ENCODE results near the gene MYZAP.
A peak's percentile ranks its signal among the peaks of the same experiment; 100 is the strongest.

Gene MYZAP

GRCh38 chr15:57654153-57654852 lies 62.6 kb downstream of the MYZAP start:
- Histone ChIP-seq H2BK15ac (ENCODE audit: low read depth, poor library complexity, severe bottlenecking) (no peak overlapping the region), H3K4ac (ENCODE audit: low read depth in 1 of 2, low read length in 2 of 2) (no peak overlapping the region), H2BK12ac (ENCODE audit: low read length in 2 of 2) (no peak overlapping the region), H2BK5ac (ENCODE audit: low read depth, low read length, poor library complexity, severe bottlenecking) (no peak overlapping the region), H4K91ac (ENCODE audit: low read length) (no peak overlapping the region), H2BK120ac (ENCODE audit: low read depth, low read length) (no peak overlapping the region), H4K8ac (ENCODE audit: low read length) (no peak overlapping the region), H3K23ac (ENCODE audit: low read length in 2 of 2) (no peak overlapping the region), H3K36me3 (ENCODE audit: control insufficient read depth in 1 of 2, insufficient read depth in 2 of 2, low read depth in 1 of 2, low read length in 2 of 2) (no peaks in the 10 kb centered on the region), H3K27me3 (ENCODE audit: control insufficient read depth in 1 of 2, insufficient read depth in 1 of 2, low read length in 2 of 2) (no peaks in the 10 kb centered on the region), H3K4me3 (ENCODE audit: insufficient read depth in 1 of 2, low read depth in 1 of 2, low read length in 2 of 2) (no peak overlapping the region), H3K4me1 (ENCODE audit: control insufficient read depth, insufficient read depth, low read depth, low read length) (peaks cover 6% of the 10 kb centered on the region), H3K27ac (ENCODE audit: low read length, poor library complexity, severe bottlenecking) (peak overlapping the region; percentile 56), H3K18ac (ENCODE audit: low read depth in 1 of 2, low read length in 2 of 2) (no peak overlapping the region), H2AFZ (ENCODE audit: low read depth, low read length) (no peak overlapping the region), H2AK5ac (ENCODE audit: low read length, severe bottlenecking) (peak overlapping the region; percentile 35), H3K9me3 (ENCODE audit: control insufficient read depth, low read length) (no peaks in the 10 kb centered on the region), H3K79me1 (replicated peaks; ENCODE audit: low read length, poor library complexity, severe bottlenecking) (no peaks in the 10 kb centered on the region), H3K4me2 (ENCODE audit: low read length, poor library complexity, severe bottlenecking) (no peak overlapping the region), H3K9ac (ENCODE audit: low read length) (peak overlapping the region; percentile 63), H3K14ac (ENCODE audit: low read length in 2 of 2) (no peak overlapping the region)
- 89% methylated on average over 4 of the region's 6 CpGs for WGBS
- DNase-seq: no peak

GRCh38 chr15:57655053-57655452 lies 63.3 kb downstream of the MYZAP start:
- Histone ChIP-seq H2AK5ac (ENCODE audit: low read length, severe bottlenecking) (peak overlapping the region; percentile 99), H4K8ac (ENCODE audit: low read length) (no peak overlapping the region), H3K9ac (ENCODE audit: low read length) (peak overlapping the region; percentile 63), H3K4me2 (ENCODE audit: low read length, poor library complexity, severe bottlenecking) (no peak overlapping the region), H2BK12ac (ENCODE audit: low read length in 2 of 2) (no peak overlapping the region), H3K27ac (ENCODE audit: low read length, poor library complexity, severe bottlenecking) (peak overlapping the region; percentile 38), H3K36me3 (ENCODE audit: control insufficient read depth in 1 of 2, insufficient read depth in 2 of 2, low read depth in 1 of 2, low read length in 2 of 2) (no peaks in the 10 kb centered on the region), H3K4me3 (ENCODE audit: insufficient read depth in 1 of 2, low read depth in 1 of 2, low read length in 2 of 2) (no peak overlapping the region), H3K18ac (ENCODE audit: low read depth in 1 of 2, low read length in 2 of 2) (no peak overlapping the region), H3K27me3 (ENCODE audit: control insufficient read depth in 1 of 2, insufficient read depth in 1 of 2, low read length in 2 of 2) (no peaks in the 10 kb centered on the region), H3K79me1 (replicated peaks; ENCODE audit: low read length, poor library complexity, severe bottlenecking) (no peaks in the 10 kb centered on the region), H3K14ac (ENCODE audit: low read length in 2 of 2) (peak overlapping the region in 1 of 2 experiments; percentile 32), H3K9me3 (ENCODE audit: control insufficient read depth, low read length) (no peaks in the 10 kb centered on the region), H3K4ac (ENCODE audit: low read depth in 1 of 2, low read length in 2 of 2) (no peak overlapping the region), H3K23ac (ENCODE audit: low read length in 2 of 2) (peak overlapping the region in 1 of 2 experiments; percentile 89), H4K91ac (ENCODE audit: low read length) (no peak overlapping the region), H2AFZ (ENCODE audit: low read depth, low read length) (no peak overlapping the region), H2BK5ac (ENCODE audit: low read depth, low read length, poor library complexity, severe bottlenecking) (no peak overlapping the region), H2BK15ac (ENCODE audit: low read depth, poor library complexity, severe bottlenecking) (no peak overlapping the region), H2BK120ac (ENCODE audit: low read depth, low read length) (no peak overlapping the region), H3K4me1 (ENCODE audit: control insufficient read depth, insufficient read depth, low read depth, low read length) (peaks cover 6% of the 10 kb centered on the region)
- 94% methylated on average over 6 of the region's 6 CpGs for WGBS
- no peak for DNase-seq

GRCh38 chr15:57655809-57656208 lies 64.1 kb downstream of the MYZAP start:
- no peak overlapping the region for H3K18ac ChIP-seq (ENCODE audit: low read depth in 1 of 2, low read length in 2 of 2)
- no peak overlapping the region for H2AK5ac ChIP-seq (ENCODE audit: low read length, severe bottlenecking)
- H3K9me3 ChIP-seq (ENCODE audit: control insufficient read depth, low read length): no peaks in the 10 kb centered on the region
- H3K36me3 ChIP-seq (ENCODE audit: control insufficient read depth in 1 of 2, insufficient read depth in 2 of 2, low read depth in 1 of 2, low read length in 2 of 2): no peaks in the 10 kb centered on the region
- peaks cover 6% of the 10 kb centered on the region for H3K4me1 ChIP-seq (ENCODE audit: control insufficient read depth, insufficient read depth, low read depth, low read length)
- H4K91ac ChIP-seq (ENCODE audit: low read length): no peak overlapping the region
- no peak for DNase-seq
- no peak overlapping the region for H4K8ac ChIP-seq (ENCODE audit: low read length)
- no peaks in the 10 kb centered on the region for H3K27me3 ChIP-seq (ENCODE audit: control insufficient read depth in 1 of 2, insufficient read depth in 1 of 2, low read length in 2 of 2)
- no peak overlapping the region for H3K27ac ChIP-seq (ENCODE audit: low read length, poor library complexity, severe bottlenecking)
- no peaks in the 10 kb centered on the region for H3K79me1 ChIP-seq (replicated peaks; ENCODE audit: low read length, poor library complexity, severe bottlenecking)
- no peak overlapping the region for H2AFZ ChIP-seq (ENCODE audit: low read depth, low read length)
- H3K14ac ChIP-seq (ENCODE audit: low read length in 2 of 2): no peak overlapping the region
- H2BK15ac ChIP-seq (ENCODE audit: low read depth, poor library complexity, severe bottlenecking): no peak overlapping the region
- H2BK5ac ChIP-seq (ENCODE audit: low read depth, low read length, poor library complexity, severe bottlenecking): no peak overlapping the region
- no peak overlapping the region for H3K9ac ChIP-seq (ENCODE audit: low read length)
- H3K4me3 ChIP-seq (ENCODE audit: insufficient read depth in 1 of 2, low read depth in 1 of 2, low read length in 2 of 2): no peak overlapping the region
- H3K23ac ChIP-seq (ENCODE audit: low read length in 2 of 2): no peak overlapping the region
- no peak overlapping the region for H2BK12ac ChIP-seq (ENCODE audit: low read length in 2 of 2)
- no peak overlapping the region for H3K4me2 ChIP-seq (ENCODE audit: low read length, poor library complexity, severe bottlenecking)
- no peak overlapping the region for H2BK120ac ChIP-seq (ENCODE audit: low read depth, low read length)
- WGBS: 97% methylated on average over 1 of the region's 1 CpG
- no peak overlapping the region for H3K4ac ChIP-seq (ENCODE audit: low read depth in 1 of 2, low read length in 2 of 2)

- Histone ChIP-seq H2BK120ac (ENCODE audit: low read depth, low read length) (no peak overlapping the region), H3K9ac (ENCODE audit: low read length) (no peak overlapping the region), H3K79me1 (replicated peaks; ENCODE audit: low read length, poor library complexity, severe bottlenecking) (no peaks in the 10 kb centered on the region), H2BK5ac (ENCODE audit: low read depth, low read length, poor library complexity, severe bottlenecking) (no peak overlapping the region), H3K23ac (ENCODE audit: low read length in 2 of 2) (no peak overlapping the region), H2AK5ac (ENCODE audit: low read length, severe bottlenecking) (no peak overlapping the region), H2AFZ (ENCODE audit: low read depth, low read length) (no peak overlapping the region), H3K4me2 (ENCODE audit: low read length, poor library complexity, severe bottlenecking) (no peak overlapping the region), H4K91ac (ENCODE audit: low read length) (no peak overlapping the region), H3K14ac (ENCODE audit: low read length in 2 of 2) (no peak overlapping the region), H3K27me3 (ENCODE audit: control insufficient read depth in 1 of 2, insufficient read depth in 1 of 2, low read length in 2 of 2) (no peaks in the 10 kb centered on the region), H3K18ac (ENCODE audit: low read depth in 1 of 2, low read length in 2 of 2) (no peak overlapping the region), H3K27ac (ENCODE audit: low read length, poor library complexity, severe bottlenecking) (no peak overlapping the region), H3K4me1 (ENCODE audit: control insufficient read depth, insufficient read depth, low read depth, low read length) (peaks cover 6% of the 10 kb centered on the region), H3K4me3 (ENCODE audit: insufficient read depth in 1 of 2, low read depth in 1 of 2, low read length in 2 of 2) (no peak overlapping the region), H3K36me3 (ENCODE audit: control insufficient read depth in 1 of 2, insufficient read depth in 2 of 2, low read depth in 1 of 2, low read length in 2 of 2) (no peaks in the 10 kb centered on the region), H3K9me3 (ENCODE audit: control insufficient read depth, low read length) (no peaks in the 10 kb centered on the region), H3K4ac (ENCODE audit: low read depth in 1 of 2, low read length in 2 of 2) (no peak overlapping the region), H2BK15ac (ENCODE audit: low read depth, poor library complexity, severe bottlenecking) (no peak overlapping the region), H4K8ac (ENCODE audit: low read length) (no peak overlapping the region), H2BK12ac (ENCODE audit: low read length in 2 of 2) (no peak overlapping the region)
- no peak for DNase-seq
- 93% methylated on average over 3 of the region's 3 CpGs for WGBS
These were observed 64.7 kb downstream of the MYZAP start for GRCh38 chr15:57656434-57656833.

Data from mesenchymal stem cell (in vitro differentiated cells and primary cell).